Measurements from ENCODE around the gene MIDN.

MIDN gene

DNA sequence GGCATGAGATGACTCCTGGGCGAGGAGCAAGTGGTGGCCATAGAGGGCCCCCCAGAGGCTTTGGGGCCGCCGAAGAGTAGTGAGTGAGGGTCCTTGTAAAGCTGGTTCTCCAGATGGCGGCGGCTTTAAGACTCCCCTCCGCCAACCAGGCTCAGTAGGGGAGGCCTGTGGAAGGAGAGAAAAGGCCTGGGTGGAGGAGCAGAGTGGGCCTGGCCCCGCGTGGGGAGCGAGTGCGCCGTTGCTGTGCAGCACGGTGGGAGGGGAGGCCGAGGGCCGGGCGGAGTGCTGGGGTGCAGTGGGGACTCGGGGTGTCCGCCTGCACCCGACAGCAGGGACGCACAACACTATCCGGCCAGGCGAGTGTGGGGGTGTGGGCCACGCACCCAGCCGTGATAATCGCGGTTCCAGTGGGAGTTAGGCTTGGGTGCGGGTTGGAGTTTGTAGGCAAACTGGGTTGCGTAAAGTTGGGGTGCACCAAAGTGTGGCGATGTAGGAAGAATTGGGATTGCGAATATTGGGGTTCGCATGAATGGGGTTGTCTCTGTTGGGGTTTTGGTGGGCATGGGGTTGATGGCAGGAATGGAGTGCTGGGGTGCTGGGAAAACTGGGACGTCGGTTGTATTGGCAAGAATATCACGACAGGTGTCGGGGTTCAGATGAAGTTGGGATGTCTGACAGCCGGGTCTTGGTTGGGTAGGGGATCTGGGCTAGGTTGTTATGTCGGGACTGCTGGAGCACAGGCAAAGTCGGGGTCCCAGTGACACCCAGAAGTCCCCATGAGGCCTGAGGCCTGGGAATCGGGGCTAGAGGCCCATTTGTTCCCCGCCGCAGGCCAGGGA is 20.1 kb downstream of the MIDN start (continued):
- TF ChIP-seq, protein P1, sequence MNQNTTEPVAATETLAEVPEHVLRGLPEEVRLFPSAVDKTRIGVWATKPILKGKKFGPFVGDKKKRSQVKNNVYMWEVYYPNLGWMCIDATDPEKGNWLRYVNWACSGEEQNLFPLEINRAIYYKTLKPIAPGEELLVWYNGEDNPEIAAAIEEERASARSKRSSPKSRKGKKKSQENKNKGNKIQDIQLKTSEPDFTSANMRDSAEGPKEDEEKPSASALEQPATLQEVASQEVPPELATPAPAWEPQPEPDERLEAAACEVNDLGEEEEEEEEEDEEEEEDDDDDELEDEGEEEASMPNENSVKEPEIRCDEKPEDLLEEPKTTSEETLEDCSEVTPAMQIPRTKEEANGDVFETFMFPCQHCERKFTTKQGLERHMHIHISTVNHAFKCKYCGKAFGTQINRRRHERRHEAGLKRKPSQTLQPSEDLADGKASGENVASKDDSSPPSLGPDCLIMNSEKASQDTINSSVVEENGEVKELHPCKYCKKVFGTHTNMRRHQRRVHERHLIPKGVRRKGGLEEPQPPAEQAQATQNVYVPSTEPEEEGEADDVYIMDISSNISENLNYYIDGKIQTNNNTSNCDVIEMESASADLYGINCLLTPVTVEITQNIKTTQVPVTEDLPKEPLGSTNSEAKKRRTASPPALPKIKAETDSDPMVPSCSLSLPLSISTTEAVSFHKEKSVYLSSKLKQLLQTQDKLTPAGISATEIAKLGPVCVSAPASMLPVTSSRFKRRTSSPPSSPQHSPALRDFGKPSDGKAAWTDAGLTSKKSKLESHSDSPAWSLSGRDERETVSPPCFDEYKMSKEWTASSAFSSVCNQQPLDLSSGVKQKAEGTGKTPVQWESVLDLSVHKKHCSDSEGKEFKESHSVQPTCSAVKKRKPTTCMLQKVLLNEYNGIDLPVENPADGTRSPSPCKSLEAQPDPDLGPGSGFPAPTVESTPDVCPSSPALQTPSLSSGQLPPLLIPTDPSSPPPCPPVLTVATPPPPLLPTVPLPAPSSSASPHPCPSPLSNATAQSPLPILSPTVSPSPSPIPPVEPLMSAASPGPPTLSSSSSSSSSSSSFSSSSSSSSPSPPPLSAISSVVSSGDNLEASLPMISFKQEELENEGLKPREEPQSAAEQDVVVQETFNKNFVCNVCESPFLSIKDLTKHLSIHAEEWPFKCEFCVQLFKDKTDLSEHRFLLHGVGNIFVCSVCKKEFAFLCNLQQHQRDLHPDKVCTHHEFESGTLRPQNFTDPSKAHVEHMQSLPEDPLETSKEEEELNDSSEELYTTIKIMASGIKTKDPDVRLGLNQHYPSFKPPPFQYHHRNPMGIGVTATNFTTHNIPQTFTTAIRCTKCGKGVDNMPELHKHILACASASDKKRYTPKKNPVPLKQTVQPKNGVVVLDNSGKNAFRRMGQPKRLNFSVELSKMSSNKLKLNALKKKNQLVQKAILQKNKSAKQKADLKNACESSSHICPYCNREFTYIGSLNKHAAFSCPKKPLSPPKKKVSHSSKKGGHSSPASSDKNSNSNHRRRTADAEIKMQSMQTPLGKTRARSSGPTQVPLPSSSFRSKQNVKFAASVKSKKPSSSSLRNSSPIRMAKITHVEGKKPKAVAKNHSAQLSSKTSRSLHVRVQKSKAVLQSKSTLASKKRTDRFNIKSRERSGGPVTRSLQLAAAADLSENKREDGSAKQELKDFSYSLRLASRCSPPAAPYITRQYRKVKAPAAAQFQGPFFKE (tag by site-specific recombination; IDR thresholded peaks at IDR 0.05; ENCODE audit: borderline replicate concordance) = peak; percentile 60; the same call in 1 of the 2 replicates
- TF ChIP-seq ZBTB8A (tag by site-specific recombination; IDR thresholded peaks at IDR 0.05) = peak; percentile 53
- TF ChIP-seq, protein P2, sequence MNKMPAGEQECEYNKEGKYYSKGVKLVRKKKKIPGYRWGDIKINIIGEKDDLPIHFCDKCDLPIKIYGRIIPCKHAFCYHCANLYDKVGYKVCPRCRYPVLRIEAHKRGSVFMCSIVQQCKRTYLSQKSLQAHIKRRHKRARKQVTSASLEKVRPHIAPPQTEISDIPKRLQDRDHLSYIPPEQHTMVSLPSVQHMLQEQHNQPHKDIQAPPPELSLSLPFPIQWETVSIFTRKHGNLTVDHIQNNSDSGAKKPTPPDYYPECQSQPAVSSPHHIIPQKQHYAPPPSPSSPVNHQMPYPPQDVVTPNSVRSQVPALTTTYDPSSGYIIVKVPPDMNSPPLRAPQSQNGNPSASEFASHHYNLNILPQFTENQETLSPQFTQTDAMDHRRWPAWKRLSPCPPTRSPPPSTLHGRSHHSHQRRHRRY (tag by site-specific recombination; IDR thresholded peaks at IDR 0.05) = peak; percentile 49; the same call in 1 of the 2 replicates
- peak; percentile 13; the same call in 1 of the 2 replicates for TF ChIP-seq ZNF433 (tag by site-specific recombination; IDR thresholded peaks at IDR 0.05; ENCODE audit: low read depth)
- TF ChIP-seq ZNF335 (tag by site-specific recombination; conservative IDR thresholded peaks at IDR 0.05) = peak; percentile 63
- peak; percentile 69 for TF ChIP-seq SCRT2 (tag by site-specific recombination; IDR thresholded peaks at IDR 0.05)
- TF ChIP-seq BCL11B (tag by site-specific recombination; IDR thresholded peaks at IDR 0.05; ENCODE audit: low read depth) = 0 out of 2 replicates have a peak, but pooled peaks have one; percentile 5
- no peak for TF ChIP-seq ZNF555 (tag by site-specific recombination; conservative IDR thresholded peaks at IDR 0.05)
- TF ChIP-seq ZNF133 (tag by site-specific recombination; IDR thresholded peaks at IDR 0.05) = 0 out of 2 replicates have a peak, but pooled peaks have one; percentile 23
- TF ChIP-seq ZNF629 (tag by site-specific recombination; IDR thresholded peaks at IDR 0.05) = 0 out of 2 replicates have a peak, but pooled peaks have one; percentile 13
- TF ChIP-seq, protein P3, sequence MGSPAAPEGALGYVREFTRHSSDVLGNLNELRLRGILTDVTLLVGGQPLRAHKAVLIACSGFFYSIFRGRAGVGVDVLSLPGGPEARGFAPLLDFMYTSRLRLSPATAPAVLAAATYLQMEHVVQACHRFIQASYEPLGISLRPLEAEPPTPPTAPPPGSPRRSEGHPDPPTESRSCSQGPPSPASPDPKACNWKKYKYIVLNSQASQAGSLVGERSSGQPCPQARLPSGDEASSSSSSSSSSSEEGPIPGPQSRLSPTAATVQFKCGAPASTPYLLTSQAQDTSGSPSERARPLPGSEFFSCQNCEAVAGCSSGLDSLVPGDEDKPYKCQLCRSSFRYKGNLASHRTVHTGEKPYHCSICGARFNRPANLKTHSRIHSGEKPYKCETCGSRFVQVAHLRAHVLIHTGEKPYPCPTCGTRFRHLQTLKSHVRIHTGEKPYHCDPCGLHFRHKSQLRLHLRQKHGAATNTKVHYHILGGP (tag by site-specific recombination; IDR thresholded peaks at IDR 0.05) = no peak
- TF ChIP-seq, protein P4, sequence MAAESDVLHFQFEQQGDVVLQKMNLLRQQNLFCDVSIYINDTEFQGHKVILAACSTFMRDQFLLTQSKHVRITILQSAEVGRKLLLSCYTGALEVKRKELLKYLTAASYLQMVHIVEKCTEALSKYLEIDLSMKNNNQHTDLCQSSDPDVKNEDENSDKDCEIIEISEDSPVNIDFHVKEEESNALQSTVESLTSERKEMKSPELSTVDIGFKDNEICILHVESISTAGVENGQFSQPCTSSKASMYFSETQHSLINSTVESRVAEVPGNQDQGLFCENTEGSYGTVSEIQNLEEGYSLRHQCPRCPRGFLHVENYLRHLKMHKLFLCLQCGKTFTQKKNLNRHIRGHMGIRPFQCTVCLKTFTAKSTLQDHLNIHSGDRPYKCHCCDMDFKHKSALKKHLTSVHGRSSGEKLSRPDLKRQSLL (tag by site-specific recombination; IDR thresholded peaks at IDR 0.05) = no peak
- TF ChIP-seq, protein P5, sequence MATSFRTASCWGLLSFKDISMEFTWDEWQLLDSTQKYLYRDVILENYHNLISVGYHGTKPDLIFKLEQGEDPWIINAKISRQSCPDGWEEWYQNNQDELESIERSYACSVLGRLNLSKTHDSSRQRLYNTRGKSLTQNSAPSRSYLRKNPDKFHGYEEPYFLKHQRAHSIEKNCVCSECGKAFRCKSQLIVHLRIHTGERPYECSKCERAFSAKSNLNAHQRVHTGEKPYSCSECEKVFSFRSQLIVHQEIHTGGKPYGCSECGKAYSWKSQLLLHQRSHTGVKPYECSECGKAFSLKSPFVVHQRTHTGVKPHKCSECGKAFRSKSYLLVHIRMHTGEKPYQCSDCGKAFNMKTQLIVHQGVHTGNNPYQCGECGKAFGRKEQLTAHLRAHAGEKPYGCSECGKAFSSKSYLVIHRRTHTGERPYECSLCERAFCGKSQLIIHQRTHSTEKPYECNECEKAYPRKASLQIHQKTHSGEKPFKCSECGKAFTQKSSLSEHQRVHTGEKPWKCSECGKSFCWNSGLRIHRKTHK (tag by site-specific recombination; IDR thresholded peaks at IDR 0.05) = no peak
- TF ChIP-seq, protein P6, sequence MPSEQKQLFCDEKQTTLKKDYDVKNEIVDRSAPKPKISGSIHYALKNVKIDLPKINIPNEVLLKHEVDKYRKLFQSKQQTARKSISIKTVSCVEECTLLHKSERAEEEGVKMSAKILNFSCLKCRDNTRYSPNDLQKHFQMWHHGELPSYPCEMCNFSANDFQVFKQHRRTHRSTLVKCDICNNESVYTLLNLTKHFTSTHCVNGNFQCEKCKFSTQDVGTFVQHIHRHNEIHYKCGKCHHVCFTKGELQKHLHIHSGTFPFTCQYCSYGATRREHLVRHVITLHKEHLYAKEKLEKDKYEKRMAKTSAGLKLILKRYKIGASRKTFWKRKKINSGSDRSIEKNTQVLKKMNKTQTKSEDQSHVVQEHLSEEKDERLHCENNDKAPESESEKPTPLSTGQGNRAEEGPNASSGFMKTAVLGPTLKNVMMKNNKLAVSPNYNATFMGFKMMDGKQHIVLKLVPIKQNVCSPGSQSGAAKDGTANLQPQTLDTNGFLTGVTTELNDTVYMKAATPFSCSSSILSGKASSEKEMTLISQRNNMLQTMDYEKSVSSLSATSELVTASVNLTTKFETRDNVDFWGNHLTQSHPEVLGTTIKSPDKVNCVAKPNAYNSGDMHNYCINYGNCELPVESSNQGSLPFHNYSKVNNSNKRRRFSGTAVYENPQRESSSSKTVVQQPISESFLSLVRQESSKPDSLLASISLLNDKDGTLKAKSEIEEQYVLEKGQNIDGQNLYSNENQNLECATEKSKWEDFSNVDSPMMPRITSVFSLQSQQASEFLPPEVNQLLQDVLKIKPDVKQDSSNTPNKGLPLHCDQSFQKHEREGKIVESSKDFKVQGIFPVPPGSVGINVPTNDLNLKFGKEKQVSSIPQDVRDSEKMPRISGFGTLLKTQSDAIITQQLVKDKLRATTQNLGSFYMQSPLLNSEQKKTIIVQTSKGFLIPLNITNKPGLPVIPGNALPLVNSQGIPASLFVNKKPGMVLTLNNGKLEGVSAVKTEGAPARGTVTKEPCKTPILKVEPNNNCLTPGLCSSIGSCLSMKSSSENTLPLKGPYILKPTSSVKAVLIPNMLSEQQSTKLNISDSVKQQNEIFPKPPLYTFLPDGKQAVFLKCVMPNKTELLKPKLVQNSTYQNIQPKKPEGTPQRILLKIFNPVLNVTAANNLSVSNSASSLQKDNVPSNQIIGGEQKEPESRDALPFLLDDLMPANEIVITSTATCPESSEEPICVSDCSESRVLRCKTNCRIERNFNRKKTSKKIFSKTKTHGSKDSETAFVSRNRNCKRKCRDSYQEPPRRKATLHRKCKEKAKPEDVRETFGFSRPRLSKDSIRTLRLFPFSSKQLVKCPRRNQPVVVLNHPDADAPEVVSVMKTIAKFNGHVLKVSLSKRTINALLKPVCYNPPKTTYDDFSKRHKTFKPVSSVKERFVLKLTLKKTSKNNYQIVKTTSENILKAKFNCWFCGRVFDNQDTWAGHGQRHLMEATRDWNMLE (tag by site-specific recombination; conservative IDR thresholded peaks at IDR 0.05; ENCODE audit: low read depth) = no peak
- TF ChIP-seq, protein P7, sequence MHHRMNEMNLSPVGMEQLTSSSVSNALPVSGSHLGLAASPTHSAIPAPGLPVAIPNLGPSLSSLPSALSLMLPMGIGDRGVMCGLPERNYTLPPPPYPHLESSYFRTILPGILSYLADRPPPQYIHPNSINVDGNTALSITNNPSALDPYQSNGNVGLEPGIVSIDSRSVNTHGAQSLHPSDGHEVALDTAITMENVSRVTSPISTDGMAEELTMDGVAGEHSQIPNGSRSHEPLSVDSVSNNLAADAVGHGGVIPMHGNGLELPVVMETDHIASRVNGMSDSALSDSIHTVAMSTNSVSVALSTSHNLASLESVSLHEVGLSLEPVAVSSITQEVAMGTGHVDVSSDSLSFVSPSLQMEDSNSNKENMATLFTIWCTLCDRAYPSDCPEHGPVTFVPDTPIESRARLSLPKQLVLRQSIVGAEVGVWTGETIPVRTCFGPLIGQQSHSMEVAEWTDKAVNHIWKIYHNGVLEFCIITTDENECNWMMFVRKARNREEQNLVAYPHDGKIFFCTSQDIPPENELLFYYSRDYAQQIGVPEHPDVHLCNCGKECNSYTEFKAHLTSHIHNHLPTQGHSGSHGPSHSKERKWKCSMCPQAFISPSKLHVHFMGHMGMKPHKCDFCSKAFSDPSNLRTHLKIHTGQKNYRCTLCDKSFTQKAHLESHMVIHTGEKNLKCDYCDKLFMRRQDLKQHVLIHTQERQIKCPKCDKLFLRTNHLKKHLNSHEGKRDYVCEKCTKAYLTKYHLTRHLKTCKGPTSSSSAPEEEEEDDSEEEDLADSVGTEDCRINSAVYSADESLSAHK (tag by site-specific recombination; IDR thresholded peaks at IDR 0.05) = peak; percentile 96
- no peak for TF ChIP-seq ZSCAN16 (tag by site-specific recombination; IDR thresholded peaks at IDR 0.05)
- no peak; the same call in 1 of the 2 replicates for TF ChIP-seq ZNF391 (tag by site-specific recombination; IDR thresholded peaks at IDR 0.05; ENCODE audit: borderline replicate concordance, low read depth)
- peak; percentile 9; the same call in 1 of the 2 replicates for TF ChIP-seq KLF8 (tag by site-specific recombination; IDR thresholded peaks at IDR 0.05)
